Stimulated activated CD8-positive, alpha-beta memory T cell treated with anti-CD3 and anti-CD28 coated beads, Interleukin-12 subunit alpha, Interleukin-12 subunit beta, amount 100 ng/mL, for 24 hours (primary cell): ENCODE measurements around the gene SRP54.
"Not testable (repeated sequence)": the region's sequence is repeated elsewhere in the genome, so short reads cannot be mapped to it uniquely, and the experiment has no call there.

Source experiments
- DNase-seq: peaks from one replicate; pipeline ENCODE4 v3.0.0-alpha.2; 2020; ENCODE audit errors: extremely low read depth

The SRP54 gene

DNA sequence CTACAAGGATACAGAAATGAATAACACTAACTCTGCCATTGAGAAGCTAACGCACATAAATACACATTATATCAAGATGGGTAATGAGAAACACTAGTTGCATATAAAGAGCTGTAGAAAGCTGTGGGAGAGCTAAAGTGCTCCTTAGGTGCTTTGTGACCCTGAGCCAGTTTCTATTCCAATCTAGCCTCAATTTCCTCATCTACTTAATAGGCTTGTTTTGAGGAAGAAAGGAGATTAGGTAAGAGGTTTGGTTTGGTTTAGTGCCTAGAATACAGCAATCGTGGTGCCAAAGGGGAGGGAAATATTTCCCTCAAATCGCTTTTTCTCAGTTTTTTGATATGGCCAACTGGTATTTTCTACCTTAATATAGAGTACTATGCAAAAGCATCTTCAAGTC lies 994 bp downstream of the SRP54 start:
- no peak for DNase-seq

DNA sequence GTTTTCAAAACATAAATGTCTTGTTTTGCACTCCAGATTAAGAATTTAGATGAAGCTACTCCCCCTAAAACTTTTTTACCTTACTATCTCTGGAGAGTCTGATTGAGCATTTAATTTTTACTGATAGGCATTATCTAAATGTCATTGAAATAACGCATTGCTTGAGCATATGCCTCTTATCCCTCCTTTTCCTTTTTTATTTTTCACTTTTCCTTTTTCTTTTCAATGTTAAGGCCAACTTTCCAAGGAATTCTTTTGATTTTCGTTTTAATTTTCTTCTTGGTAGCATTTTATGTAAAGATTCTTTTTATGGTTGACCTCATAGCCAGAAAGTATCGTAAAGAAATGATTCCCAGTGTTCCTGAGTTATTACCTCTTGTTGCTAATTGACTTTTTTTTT lies 2.9 kb downstream of the SRP54 start:
- no peak for DNase-seq

DNA sequence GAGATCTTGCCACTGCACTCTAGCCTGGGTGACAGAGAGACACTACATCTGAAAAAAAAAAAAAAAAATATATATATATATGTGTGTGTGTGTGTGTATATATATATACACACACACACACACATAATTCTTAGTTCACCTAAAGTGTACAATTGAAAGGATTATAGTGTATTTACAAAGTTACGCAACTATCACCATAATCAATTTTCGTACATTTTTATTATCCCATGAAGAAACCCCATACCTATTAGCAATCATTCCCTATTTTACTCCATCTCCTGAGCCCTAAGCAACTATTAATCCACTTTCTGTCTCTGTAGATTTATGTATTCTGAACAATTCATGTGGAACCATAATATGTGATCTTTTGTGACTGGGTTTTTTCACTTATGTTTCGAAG lies 4.4 kb downstream of the SRP54 start:
- no peak for DNase-seq

DNA sequence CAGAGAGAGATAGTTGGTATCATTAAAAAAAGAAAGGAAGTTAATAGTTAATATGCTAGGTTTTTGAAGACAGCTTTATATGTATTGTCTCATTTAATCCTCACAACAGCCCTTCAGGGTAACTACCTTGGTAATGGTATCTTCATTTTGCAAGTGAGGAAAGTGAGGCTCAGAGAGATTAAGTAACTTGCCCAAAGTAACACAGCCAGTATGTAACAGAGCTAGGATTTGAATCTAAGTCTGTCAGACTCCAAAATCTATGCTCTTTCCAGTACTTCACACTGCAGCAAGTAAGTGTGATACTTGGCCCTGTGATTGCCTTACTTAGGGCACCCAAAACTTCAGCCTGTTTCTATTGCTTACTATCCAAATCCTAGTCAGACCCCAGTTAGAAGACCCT lies 7.0 kb downstream of the SRP54 start:
- DNase-seq = no peak

DNA sequence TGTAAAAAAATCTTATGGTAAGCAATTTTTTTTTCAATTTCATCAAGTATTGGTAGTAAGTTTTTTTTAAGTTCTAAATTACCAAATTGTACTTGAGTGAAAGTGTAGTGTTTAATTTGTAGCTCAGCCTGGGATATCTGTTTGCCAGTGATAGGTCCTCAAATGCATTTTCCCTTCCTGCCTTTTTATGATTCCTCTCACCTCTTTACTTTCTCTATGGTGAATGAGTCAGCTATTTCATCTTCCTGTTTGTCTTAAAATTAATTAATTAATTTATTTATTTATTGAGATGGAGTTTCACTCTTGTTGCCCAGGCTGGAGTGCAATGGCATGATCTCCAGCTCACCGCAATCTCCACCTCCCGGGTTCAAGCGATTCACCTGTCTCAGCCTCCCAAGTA lies 10.6 kb downstream of the SRP54 start:
- DNase-seq = no peak

DNA sequence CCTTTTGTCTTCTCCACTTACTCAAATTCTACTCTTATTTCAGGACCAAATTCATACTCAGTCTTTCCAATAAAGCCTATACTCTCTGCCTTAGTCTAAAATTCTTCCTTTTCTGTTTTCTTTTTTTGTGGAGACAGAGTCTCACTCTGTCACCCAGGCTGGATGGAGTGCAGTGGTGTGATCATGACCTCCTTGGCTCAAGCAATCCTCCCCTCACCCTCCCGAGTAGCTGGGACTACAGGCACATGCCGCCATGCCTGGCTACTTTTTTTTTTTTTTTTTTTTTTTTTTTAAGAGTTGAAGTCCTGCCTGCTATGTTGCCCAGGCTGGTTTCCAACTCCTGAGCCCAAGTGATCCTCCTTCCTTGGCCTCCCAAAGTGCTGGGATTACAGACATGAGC lies 11.9 kb downstream of the SRP54 start:
- no peak for DNase-seq

DNA sequence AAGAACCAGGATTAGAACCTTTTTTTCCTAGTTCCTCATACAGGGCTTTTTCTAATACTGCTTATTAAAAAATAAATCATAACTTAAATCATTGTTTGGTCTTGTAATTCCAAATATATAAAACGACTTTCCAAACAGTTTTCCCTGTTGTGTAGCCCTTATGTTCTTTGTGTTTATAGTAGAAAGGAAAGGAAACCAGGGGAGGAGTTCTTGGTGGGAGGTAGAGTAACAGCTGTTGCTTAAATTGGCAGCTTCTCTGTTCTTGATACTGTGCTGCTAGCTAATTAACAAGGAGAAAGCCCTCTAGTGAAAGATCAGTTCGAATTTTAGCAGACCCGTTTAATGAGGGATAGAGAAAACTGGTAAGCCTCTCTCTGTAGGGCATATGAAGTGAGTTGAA lies 15.0 kb downstream of the SRP54 start:
- no peak for DNase-seq

DNA sequence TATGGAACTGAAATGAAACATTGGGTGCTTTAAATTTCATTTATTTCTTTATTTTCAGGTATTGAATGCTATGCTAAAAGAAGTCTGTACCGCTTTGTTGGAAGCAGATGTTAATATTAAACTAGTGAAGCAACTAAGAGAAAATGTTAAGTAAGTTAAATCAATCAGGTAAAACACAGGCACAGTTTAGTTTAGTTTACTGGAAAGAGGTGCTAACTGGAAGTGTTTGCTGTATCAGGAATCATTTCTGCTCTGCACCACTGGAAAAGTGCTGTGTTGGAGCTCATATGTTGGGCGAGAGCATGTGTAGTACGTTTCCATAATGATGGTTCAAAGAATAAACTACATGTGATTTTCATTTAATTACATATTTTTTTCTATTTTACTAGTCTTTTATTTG lies 16.7 kb downstream of the SRP54 start:
- no peak for DNase-seq

DNA sequence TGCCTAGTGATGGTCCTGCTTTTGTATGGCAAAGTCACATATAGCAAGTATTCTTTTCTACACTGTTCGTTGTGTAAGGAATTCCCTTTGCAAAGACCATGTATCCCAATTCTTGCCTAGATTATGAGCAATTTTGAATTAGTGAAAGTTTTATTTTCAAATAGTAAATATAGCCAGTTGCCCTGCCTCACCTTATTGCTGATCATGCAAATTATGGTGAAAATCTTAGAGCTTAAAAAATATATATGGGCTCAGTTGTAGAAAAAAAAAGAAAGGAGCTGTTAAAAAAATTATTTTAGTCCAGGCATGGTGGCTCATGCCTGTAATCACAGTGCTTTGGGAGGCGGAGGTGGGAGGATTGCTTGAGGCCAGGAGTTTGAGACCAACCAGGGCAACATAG lies 18.8 kb downstream of the SRP54 start:
- no peak for DNase-seq

DNA sequence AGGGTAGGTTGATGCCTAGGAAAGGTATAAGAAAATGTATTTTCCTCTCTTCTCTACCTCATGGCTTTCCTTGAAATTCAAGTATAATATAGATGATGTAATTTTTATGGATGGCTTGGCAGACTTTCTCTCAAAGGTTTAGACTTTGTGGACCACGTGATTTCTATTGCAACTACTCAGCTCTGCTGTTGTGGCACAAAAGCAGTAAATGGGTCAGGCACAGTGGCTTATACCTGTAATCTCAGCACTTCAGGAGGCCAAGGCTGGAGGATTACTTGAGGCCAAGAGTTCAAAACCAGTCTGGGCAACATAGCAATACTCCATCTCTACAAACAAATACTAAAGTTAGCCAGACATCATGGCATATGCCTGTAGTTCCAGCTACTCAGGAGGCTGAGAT lies 22.0 kb downstream of the SRP54 start:
- DNase-seq = no peak

DNA sequence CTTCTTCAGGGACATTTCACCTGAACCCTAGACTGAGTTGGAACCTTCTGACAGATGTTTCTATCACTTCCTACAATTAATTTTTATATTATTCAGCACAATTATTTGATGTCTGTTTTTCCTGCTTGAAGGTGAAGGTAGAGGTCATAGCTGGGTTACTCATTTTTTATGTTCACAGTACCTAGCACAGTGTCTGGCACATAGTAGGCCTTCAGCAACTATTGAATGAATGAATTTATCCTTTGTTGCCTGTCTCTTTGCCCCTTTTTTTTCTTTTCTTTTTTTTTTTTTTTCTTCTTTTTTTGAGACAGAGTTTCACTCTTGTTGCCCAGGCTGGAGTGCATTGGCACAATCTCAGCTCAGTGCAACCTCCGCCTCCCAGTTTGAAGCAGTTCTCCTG lies 33.8 kb downstream of the SRP54 start:
- DNase-seq = no peak

DNA sequence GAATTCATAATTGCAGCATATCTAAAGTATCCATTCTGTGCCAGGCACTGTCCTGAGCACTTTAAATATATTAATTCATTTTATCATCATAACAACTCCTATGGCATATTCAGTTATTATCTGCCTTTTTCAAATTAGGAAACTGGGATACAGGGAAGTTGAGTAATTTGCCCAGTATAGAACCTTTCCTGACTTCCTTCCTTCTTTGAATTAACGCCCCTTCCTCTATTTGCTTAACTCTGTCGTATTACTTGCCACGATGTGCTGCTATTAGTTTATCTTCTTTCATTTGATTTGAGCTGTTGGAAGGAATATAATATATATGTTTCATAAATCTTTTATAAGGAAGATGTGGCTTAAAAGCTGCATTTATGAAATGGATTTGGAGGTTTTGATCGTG lies 37.9 kb downstream of the SRP54 start:
- DNase-seq = no peak

DNA sequence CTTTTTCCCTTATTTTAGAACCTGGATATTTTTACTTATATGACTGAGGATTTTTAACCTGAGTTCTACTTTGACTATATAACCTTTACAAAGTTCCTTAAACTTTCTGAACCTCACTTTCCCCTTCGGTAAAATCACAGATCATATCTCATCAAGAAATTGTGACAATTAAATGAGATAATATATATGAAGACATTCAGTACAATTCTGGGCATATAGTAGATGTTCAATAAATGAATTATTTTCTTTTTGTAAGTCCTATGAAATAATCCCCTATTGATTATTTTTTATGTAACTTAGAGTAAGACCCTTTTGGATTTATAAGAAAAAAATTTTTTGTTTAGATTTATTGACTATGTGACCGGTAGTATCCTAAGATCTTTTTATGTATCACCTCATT lies 45.6 kb downstream of the SRP54 start:
- no peak for DNase-seq

DNA sequence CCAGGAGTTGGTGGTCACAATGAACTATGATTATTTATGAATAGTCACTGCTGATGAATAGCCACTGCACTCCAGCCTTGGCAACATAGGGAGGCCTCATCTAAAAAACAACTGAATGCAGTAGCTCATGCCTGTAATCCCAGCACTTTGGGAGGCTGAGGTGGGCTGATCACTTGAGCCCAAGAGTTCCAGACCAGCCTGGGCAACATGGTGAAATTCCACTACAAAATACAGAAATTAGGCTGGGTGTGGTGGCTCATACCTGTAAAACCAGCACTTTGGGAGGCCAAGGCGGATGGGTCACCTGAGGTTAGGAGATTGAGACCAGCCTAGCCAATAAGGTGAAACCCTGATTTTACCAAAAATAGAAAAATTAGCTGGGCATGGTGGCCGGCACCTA lies 49.8 kb downstream of the SRP54 start:
- no peak for DNase-seq

DNA sequence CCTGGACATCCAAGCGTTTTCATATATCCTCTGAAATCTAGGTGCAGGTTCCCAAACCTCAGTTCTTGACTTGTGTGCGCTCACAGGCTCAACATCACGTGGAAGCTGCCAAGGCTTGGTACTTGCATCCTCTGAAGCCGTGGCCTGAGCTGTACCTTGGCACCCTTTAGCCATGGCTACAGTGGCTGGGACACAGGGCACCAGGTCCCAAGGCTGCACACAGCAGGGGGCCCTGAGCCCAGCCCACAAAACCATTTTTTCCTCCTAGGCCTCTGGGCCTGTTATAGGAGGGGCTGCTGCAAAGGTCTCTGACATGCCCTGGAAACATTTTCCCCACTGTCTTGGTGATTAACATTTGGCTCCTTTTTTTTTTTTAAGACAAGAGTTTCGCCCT lies 51.6 kb downstream of the SRP54 start:
- DNase-seq = no peak

DNA sequence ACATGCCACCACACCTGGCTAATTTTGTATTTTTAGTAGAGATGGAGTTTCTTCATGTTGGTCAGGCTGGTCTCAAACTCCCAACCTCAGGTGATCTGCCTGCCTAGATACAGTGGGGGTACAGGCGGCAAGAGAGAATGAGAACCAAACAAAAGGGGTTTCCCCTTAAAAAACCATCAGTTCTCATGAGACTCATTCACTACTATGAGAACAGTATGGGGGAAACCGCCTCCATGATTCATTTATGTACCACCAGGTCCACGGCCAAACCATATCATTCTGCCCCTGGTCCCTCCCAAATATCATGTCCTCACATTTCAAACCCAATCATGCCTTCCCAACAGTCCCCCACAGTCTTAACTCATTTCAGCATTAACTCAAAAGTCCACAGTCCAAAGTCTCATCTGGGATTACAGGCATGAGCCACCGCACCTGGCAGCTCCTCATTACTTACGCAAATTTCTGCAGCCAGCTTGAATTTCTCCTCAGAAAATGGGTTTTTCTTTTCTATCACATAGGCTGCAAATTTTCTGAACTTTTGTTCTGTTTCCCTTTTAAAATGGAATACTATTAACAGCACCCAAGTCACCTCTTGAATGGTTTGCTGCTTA lies 52.3 kb downstream of the SRP54 start:
- DNase-seq = not testable (repeated sequence)

DNA sequence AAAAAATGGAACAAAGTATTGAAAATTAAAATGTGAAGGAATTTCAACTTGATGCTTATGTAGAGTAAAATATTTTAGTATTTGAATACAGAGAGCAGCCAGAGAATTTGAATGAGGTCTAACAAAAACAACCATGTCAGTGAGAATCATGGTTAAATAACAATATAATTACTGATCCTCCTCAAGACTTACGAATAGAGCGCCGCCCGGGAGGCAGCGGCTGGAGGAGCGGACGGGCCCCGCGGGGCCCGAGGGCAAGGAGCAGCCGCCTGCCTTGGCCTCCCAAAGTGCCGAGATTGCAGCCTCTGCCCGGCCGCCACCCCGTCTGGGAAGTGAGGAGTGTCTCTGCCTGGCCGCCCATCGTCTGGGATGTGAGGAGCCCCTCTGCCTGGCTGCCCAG lies 55.5 kb downstream of the SRP54 start:
- DNase-seq = not testable (repeated sequence)

DNA sequence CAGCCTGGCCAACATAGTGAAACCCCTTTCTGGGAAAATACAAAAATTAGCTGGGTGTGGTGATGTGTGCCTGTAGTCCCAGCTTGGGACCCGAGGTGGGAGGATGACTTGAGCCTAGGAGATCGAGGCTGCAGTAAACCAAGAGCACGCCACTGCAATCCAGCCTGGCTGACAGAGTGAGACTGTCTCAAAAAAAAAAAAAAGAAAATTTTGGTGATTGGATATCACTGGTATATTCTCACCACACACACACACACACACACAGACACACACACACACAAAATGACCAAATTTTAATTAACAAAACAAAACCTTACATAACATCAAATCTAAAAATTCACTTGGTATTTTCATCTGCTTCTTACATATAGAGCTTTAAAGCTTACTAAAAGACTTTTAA lies 59.8 kb downstream of the SRP54 start:
- DNase-seq = no peak

DNA sequence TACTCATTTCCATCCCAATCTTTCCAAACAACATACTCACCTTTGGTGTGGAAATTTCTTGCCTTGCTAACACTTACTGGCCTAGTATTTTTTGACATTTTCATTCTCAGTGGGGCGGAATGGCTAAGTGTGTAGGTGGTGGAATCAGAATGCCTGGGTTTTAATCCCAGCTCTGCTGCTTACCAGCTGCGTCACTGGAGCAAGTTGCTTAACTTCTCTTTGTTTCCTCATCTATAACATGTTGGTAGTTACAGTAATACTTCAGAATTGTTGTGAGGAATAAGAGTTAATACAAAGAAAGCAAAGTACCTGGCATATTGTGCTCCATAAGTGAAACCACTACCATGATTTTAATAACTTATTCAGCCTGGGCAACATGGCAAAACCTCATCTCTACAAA lies 60.3 kb downstream of the SRP54 start:
- no peak for DNase-seq

DNA sequence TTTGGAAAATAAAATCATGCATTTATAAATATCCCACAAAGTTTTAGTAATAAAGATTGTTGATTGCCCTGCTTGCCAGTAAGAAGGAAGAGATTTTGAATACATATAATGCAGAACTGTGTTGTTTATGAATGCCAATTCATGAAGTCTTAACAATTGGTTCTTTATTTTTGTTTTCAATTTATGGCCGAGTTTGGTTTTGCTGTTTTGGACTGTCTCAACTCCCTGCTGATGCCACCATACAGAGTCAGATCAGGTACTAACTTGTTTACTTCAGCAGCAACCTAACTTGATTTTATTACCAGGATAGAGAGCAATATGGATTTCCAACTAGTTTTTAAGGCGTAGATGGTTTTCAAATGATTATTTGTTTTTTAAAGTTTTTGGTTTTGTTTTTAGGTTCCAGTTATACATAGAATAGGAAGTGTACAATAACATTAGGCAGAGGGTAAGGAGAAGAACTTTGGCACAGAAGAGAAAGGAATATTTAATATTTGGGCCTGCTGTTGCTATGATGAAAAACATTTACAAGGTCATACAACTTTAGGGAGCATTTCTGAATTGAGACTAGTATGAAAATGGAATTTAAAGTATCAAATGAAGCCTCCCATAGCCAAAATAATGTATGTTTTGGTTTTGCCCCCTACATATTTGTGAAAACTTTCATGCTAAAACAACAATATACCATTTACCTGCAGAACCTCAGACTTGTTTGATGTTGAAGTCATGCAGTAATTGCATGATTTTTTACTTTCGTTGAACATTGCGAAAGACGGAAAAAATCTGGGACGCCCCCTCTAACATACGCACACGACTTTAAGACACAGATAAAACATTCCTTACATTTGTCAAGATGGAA lies 62.4 kb downstream of the SRP54 start:
- no peak for DNase-seq

DNA sequence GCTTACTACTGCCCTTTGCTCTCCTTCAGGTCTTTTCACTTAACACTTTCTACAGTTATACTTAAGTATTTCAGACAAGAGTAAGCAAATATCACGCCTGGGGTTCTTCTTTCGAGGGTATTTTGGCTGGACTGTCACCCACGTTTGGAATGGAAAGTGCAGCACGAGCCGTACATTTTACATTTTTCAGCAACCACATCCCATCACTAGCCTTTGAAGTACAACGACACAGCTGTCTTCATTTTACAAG lies 62.9 kb downstream of the SRP54 start:
- DNase-seq = no peak

DNA sequence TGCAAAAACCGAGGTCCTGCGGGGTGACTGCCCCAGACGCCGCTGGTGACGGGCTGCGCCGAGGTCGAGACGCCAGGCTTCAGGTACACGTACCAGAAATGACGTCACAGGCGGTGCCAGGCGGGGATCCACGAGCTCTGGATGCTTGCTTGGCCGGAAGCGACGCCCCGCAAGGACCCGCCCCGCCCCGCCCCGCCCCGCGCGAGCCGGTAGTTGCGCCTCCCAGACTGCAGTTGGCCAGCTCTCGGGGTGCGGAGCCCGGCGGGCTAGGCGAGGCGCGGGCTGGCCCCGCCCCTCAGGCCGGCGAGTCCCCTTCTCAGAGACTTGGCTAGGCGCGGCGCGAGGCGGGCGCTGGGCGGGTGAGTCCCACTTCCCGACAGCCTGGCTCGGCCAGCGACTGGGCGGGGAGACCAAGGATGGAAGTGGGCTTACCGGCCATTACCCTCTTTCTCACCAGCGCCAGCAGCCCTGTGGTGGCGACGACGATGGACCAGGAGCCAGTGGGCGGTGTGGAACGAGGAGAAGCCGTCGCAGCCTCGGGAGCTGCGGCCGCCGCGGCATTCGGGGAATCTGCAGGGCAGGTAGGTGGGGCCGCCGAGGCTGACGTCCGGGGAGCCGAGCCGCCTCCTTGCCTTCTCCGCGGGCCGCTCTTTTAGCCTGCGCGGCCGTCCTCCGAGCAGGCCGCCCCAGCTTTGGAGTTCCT lies 63.4 kb downstream of the SRP54 start, which contains the start of gene FAM177A1:
Gene FAM177A1 (plus strand): TSS at position 225 of the 703 bp plus-strand sequence. CDS start 192 bp downstream, at position 417.
- DNase-seq = peak; percentile 97
